ENCODE results near the gene ECPAS. TPM values are rescaled to one million over a fixed set of nuclear protein-coding genes. Genes with fewer than 3 reads are reported as not detected.
A peak's percentile ranks its signal among the peaks of the same experiment; 100 is the strongest.
"Not testable (repeated sequence)": the region's sequence is repeated elsewhere in the genome, so short reads cannot be mapped to it uniquely, and the experiment has no call there.

ECPAS gene
- total RNA-seq, 4 donors from 2014 or later, result 59.4 to 98.4 (median 86.3) TPM

DNA sequence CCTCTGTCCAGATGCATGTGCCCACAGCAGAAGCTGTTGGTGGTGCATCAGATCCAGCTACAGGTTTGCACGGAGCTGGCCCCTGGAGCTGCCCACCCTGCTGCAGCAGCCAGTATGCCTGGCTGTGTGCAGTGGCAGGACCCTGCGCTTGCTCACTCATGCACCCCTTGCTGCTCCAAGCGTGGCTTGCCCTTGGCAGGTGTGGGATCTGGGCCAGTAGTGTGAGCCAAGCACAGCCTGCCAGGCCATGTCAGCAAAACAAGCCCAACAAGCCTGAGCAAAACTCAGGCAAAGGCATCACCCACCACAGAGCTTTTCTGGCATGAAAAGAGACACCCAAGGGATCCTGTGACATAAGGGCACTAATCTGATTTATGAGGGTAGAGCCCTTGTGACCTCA lies 18.3 kb upstream of the ECPAS start:
- DNase-seq (ENCODE audit: low spot score in 2 of 2), result no peak
- Histone ChIP-seq H3K4me1 (no peaks in the 10 kb centered on the region), H3K4me3 (no peak overlapping the region), H3K27me3 (peaks cover 3% of the 10 kb centered on the region), H3K9me3 (no peaks in the 10 kb centered on the region), H3K36me3 (no peaks in the 10 kb centered on the region), H3K27ac (no peak overlapping the region)
- WGBS, result 30% methylated on average over 3 of the region's 3 CpGs
- TF ChIP-seq CTCF (IDR thresholded peaks at IDR 0.05) (no peak), POLR2A (IDR thresholded peaks at IDR 0.05) (no peak), POLR2AphosphoS5 (IDR thresholded peaks at IDR 0.05) (no peak), EP300 (IDR thresholded peaks at IDR 0.05) (no peak)

- Histone ChIP-seq H3K4me3 (no peak overlapping the region), H3K4me1 (no peaks in the 10 kb centered on the region), H3K36me3 (no peaks in the 10 kb centered on the region), H3K27me3 (peaks cover 3% of the 10 kb centered on the region), H3K9me3 (no peaks in the 10 kb centered on the region), H3K27ac (no peak overlapping the region)
- no peak for DNase-seq (ENCODE audit: low spot score in 2 of 2)
- TF ChIP-seq CTCF (IDR thresholded peaks at IDR 0.05) (no peak), POLR2AphosphoS5 (IDR thresholded peaks at IDR 0.05) (no peak), EP300 (IDR thresholded peaks at IDR 0.05) (no peak), POLR2A (IDR thresholded peaks at IDR 0.05) (no peak)
- 75% methylated on average over 6 of the region's 6 CpGs for WGBS
Observed at GRCh38 chr9:111501648-111502047, 17.5 kb upstream of the ECPAS start.

DNA sequence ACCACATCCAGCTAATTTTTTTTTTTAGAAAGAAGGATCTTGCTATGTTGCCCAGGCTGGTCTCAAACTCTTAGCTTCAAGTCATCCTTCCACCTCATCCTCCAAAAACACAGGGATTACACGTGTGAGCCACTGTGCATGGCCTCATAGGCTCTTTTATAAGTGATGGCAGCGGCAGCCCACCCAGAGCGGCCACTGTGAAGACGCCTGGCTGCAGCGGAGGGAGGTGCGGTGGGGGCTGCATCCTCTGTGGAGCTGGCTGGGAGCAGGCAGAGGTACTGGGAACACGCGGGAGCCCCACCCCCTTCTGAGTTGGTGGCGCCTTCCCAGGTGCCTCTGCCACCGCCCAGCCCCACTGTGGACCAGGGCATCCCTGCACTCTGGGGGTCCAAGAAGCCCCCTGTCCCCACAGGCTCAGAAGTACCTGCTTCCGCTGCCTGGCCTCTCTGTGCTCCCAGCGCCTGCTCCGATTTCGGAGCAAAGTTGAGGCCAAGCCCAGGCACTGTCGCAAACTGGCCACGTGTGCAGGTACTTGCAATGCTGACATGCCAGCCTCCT lies 16.9 kb upstream of the ECPAS start:
- Histone ChIP-seq H3K27me3 (peaks cover 3% of the 10 kb centered on the region), H3K4me1 (no peaks in the 10 kb centered on the region), H3K9me3 (no peaks in the 10 kb centered on the region), H3K36me3 (no peaks in the 10 kb centered on the region), H3K4me3 (no peak overlapping the region), H3K27ac (no peak overlapping the region)
- TF ChIP-seq CTCF (IDR thresholded peaks at IDR 0.05) (no peak), POLR2A (IDR thresholded peaks at IDR 0.05) (no peak), POLR2AphosphoS5 (IDR thresholded peaks at IDR 0.05) (no peak), EP300 (IDR thresholded peaks at IDR 0.05) (no peak)
- 93% methylated on average over 9 of the region's 16 CpGs for WGBS
- DNase-seq (ENCODE audit: low spot score in 2 of 2), result no peak

DNA sequence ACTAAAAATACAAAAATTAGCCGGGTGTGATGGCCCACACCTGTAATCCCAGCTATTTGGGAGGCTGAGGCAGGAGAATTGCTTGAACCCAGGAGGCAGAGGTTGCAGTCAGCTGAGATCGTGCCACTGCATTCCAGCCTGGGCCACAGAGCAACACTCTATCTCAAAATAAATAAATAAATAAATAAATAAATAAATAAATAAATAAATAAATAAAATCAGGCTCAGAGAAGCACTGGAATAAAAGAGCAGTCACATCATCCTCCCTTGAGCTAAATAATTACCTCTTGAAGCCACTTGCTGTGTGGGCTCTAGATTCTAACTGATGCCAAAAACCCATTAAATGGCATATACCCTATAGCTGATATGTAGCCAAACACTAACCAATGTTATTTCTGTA lies 13.0 kb upstream of the ECPAS start:
- WGBS, result 91% methylated on average over 2 of the region's 2 CpGs
- not testable (repeated sequence) for H3K27ac ChIP-seq; DNase-seq (ENCODE audit: low spot score in 2 of 2); H3K27me3 ChIP-seq; H3K4me1 ChIP-seq; H3K36me3 ChIP-seq; H3K9me3 ChIP-seq; H3K4me3 ChIP-seq

DNA sequence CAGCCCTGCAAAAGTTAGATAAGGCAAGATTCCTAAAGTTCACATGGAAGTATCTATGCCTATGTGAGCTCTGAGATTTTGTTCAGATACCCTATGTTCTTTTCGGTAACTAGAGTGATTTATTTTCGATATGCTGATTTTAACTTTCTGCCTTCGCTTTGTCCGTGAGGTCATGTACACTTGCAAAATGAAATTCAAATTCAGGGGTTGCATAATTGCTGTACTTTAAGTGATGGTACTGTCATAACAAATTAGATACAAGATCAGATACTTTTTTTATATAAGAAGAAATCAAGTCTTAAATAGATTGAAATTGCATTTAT lies 350 bp upstream of the ECPAS start:
- WGBS, result 3% methylated on average over 4 of the region's 4 CpGs

More for the DNA sequence above, 350 bp upstream of the ECPAS start:
- H3K4me1 ChIP-seq, result peaks cover 25% of the 10 kb centered on the region
- no peak for TF ChIP-seq CTCF (IDR thresholded peaks at IDR 0.05)
- TF ChIP-seq POLR2A (IDR thresholded peaks at IDR 0.05), result no peak
- TF ChIP-seq POLR2AphosphoS5 (IDR thresholded peaks at IDR 0.05), result peak in 1 of 3 donors; percentile 4
- no peaks in the 10 kb centered on the region for H3K36me3 ChIP-seq
- H3K27me3 ChIP-seq, result no peaks in the 10 kb centered on the region
- peak overlapping the region; percentile 99 for H3K27ac ChIP-seq
- H3K4me3 ChIP-seq, result peak overlapping the region; percentile 95
- no peak for DNase-seq (ENCODE audit: low spot score in 2 of 2)
- no peaks in the 10 kb centered on the region for H3K9me3 ChIP-seq

Measured in suprapubic skin (tissue), 4 donors.